HG03575 (cell line): ENCODE measurements around the gene SYT1.

ENCODE experiments used
- ATAC-seq: cut with Tn5 transposase; IDR thresholded peaks from one replicate; pipeline ENCODE4 v1.9.1; 2021; ENCODE audit not compliant: unreplicated experiment, insufficient number of reproducible peaks, low FRiP score; ENCODE audit errors: extremely low read depth

The SYT1 gene

DNA sequence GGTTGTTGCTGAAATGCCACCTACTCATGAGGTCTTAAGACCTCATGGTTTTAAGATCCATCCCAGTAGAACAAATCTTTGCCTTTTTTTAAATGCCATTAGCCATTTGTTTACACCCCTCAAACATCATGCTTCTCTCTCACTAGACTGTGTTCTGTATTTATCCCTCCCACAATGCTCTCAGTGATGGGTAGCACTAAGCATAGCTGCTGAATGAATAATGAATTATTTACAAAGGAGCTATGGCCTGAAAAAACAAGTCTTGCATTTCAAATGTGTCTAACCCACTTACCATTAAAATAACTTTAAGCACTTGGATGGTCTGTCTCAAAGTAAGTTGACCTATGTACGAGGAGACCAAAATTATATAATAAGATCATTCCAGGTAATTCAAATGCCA, 491.6 kb downstream of the SYT1 start:
- no peak for ATAC-seq

DNA sequence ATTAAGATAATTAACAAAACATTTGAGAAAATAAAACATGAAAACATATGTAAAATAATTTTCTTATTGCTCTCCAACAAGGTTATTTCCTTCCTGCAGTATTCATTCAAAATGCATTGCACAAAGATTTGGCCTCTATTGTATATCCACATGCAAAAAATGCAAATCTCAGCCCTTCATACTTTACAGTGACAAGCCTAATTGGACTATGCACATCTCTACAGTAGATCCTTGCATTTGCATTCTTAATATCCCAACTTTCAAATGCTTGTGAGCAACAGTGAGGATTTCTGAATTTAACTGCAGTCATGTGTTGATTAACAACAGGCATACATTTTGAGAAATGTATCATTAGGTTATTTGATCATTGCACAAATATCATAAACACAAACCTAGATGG, 492.5 kb downstream of the SYT1 start:
- ATAC-seq = no peak

DNA sequence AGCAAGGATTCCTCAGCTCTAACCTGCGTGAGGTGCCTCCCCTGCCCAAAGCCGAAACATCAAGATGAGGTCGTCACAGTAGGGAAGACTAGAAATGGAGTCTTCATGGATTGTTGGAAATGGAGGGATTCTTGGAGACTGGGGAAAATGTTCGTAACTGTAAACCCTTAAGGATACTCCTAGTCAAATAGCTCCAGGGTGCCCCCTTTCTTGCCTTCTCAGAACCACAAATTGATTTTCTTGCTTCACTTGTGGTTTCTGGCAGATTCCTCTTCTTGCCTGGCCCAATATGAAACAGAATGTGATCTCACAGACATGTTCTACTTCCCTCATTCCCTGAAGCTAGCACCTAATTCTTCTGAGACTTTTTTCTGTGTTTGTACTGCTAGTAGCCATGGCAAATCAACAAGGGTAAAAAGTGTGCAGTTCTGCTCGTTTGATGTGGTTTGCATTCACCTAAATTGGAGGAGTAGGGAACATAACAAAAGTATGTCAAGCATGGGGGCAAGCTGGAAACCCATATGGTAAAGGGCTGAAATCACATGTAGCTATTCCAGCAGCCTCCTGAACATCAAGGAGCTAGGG, 494.2 kb downstream of the SYT1 start:
- no peak for ATAC-seq

DNA sequence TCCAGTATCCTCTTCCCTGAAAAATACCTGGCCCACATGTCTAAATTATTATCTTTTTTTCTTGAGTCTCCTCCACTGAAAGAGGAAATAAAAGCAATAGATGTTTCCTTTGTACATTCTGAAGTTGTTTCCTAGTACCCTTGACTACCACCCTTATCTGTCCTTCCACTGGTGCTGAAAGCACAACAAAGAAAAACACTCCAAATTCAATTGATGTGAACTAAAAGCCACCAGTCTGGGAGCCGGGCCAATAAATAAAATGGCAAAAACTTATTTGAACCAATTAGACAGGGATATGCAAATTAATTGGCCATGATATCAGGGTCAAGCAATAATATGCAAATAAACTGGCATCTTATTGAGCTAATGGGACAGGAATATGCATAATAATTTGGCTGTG, 495.7 kb downstream of the SYT1 start:
- ATAC-seq = no peak

DNA sequence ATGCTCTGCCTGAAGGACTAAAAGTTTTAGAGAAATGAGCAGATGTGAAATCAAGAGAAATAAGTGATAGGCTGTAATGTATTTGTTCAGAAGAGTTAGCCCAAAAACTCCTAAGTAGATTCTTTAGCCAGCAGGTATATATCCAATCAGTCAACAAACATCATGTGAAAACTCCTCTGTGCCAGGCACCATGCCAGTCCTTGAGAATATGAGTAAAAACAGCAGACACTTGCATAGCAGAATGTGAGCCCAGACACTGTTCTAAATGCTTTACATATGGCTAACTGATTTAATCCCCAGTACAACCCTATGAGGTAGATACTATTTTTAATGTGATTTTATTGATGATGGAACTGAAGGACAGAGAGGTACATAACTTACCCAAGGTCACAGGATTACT, 496.4 kb downstream of the SYT1 start:
- no peak for ATAC-seq

DNA sequence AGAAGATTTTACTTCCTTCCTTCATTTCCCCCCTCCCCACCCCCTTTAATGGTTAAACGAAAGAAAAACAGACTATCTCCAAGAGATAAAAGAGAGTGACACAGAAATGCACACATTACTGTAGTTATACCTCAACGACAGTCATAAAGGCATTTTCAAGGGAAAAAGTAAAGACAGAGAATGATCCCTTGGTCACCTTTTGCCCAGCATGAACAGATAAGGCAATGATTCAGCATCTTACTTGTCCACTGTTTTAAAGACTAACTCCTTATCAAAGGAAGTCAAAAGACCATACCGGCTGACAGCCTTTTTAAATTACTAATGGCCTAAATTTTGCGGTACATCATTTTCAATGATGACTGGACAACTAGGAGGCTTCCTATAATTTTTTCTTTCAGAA, 499.6 kb downstream of the SYT1 start:
- no peak for ATAC-seq

DNA sequence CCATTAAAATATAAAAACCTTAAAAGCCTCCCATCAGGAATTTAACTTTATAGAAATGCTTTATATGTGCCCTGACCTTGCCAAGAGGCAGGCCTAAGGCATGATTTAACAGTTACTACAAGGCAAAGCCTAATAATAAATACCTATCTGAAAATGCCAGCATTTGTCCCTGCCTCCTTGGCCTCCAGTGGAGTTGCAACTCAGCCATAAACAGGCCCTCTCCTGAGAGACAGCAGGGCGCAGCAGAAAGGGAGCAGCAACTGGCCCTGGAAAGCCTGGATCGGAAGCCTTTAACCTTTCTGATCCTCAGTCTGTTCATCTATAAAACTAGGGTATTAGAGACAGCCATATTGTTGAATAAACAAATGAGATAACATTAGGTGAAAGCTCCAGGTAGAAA, 501.8 kb downstream of the SYT1 start:
- no peak for ATAC-seq

DNA sequence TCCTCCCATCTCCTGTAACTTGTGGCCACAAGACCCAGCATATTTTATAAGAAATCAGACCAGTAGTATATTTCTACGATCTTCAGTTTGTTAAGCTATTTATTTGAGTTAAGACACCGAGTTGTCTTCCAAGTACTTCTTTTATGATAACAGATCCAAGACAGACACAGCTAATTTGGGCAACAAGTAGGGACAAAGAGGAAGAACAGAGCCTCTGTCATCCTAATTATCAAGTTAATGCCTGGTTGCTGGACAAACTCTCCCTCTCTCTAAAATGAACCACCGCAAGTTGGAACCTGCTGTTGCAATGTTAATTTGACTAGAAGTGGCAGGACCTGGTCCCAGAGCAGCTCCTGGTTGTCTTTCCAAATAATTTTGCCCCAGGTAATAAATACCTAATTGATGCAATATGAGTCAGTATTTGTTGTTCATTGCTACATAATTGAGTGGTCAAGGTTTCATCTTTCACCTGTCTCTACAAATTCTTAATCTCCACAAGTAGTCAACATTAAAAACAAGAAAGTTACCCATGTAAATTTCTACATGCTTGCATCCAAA, 502.5 kb downstream of the SYT1 start:
- no peak for ATAC-seq

DNA sequence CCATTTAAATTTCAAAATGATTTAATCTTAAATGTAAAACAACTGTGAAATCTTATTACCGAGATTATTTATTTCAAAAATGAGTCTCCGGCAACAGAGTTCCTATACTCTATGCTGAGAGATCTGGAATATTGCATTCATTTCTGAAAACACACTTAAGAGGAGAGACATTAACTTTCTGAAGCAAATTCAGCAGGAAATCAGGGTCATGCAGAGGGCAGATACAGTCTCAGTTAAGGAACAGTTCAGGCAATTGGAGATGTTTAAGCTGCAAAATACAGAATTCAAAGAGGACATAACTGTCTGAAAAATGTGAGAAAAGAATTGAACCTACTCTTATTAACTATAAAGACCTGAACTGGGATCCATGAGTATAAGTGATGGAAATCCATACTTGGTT, 505.4 kb downstream of the SYT1 start:
- no peak for ATAC-seq

DNA sequence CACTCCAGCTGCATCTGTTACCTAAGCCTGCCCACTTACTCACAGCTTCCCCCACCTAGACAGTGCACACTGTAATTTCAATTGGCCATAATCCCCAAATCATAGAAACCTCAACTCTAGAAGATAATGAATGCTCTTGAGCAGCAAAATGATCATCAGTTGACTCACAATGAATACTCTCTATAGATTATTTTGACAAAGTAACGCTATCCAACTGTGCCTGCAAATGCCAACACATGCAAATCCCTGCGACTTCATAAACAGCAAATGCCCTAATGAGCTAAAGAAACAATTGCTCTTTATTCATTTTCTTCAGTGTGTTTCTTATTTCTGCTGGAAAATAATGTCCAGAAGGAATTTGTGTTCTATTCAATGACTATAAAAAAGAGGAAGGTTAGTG, 506.7 kb downstream of the SYT1 start:
- ATAC-seq = no peak

DNA sequence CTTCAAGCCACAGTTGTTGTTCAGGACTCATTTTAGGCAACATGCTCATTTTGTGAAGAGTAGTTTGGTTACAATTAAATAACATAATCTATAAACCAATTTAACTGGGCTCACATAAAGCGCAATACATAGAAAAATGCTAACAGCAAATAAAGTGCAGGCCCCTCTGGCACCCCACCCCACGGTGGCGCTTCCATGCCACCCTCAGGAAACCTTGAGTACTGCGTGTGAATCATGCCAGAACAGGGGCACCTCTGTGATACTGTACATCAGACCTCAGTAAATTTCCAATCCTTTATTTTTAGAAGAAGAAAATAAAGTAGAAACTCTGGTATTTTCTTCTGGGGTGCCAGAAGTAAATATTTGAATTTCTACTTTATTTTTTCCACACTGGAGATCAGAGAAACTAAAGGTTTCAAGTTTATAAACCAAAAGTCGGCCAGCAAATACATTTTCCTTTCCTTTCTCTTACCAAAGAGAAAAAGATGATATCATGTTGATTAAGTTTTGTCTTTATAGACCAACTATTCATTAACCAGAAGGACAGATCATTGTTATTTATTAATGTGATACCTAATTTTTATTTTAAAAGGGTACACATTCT, 509.4 kb downstream of the SYT1 start:
- no peak for ATAC-seq

DNA sequence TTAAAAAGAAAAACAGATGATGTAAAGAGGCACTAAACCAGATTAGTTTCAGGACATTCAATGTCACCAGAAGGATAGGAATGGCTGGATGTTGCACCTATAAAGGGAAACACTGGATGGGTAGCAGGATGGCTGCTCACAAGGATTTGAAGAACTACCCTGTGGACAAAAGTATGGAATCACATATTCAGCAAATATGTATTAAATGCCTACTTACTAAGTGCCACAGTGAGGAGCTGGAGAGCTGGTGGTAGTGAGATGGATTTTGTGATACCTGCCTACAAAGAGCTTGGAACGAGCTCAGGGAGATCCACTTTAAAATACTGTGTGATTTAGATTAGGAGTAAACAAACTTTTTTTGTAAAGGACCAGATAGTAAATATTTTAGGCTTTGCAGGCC, 510.0 kb downstream of the SYT1 start:
- no peak for ATAC-seq

DNA sequence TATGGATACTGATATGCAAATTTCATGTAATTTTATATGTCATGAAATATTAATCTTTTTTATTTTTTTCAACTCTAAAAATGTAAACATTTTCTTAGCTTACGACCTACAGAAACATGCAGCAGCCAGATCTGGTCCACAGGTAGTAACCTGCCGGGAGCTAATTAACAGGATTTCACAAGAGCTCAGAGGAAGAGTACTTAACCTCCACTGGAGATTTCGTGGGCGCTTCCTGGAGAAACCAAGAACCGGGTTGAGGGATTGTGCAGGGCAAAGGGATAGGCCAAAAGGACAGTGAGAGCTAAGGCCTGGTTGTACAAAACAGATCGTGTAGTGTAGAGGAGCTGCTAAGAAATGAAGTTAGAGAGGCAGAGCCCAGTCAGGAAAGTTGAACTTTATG, 510.5 kb downstream of the SYT1 start:
- no peak for ATAC-seq

DNA sequence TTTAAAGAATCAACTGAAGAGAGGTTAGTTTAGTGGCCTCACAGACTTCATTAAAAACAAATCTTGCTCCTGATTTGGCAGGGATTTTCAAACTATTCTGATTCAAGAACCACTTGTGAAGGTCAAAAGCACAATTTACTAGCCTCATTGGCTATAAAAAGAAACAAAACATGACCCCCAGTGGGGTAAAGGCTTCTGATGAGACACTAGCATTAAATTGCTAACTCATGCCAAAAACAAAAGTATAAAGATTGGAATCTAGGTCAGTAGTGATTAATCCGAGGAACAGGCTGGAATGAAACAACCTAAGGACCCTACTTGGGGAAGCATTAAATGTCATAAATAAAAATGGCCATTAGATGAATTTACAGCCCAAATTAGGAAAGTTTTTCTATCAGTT, 513.9 kb downstream of the SYT1 start:
- no peak for ATAC-seq

DNA sequence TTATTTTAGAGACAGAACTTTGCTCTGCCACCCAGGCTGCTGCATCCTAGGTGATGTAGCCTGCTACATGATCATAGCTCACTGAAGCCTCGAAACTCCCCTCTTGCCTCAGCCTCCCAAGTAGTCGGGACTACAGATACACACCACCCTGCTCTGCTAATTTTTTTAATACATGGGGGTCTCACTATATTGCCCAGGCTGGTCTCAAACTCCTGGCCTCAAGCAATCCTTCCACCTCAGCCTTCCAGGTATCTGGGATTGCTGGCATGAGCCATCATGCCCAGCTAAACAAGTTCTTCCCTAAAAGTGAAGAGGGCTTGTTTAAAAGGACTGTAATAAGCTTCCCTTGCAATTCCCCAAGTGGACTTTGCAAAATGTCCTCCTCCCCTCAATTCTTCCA, 515.8 kb downstream of the SYT1 start:
- no peak for ATAC-seq

DNA sequence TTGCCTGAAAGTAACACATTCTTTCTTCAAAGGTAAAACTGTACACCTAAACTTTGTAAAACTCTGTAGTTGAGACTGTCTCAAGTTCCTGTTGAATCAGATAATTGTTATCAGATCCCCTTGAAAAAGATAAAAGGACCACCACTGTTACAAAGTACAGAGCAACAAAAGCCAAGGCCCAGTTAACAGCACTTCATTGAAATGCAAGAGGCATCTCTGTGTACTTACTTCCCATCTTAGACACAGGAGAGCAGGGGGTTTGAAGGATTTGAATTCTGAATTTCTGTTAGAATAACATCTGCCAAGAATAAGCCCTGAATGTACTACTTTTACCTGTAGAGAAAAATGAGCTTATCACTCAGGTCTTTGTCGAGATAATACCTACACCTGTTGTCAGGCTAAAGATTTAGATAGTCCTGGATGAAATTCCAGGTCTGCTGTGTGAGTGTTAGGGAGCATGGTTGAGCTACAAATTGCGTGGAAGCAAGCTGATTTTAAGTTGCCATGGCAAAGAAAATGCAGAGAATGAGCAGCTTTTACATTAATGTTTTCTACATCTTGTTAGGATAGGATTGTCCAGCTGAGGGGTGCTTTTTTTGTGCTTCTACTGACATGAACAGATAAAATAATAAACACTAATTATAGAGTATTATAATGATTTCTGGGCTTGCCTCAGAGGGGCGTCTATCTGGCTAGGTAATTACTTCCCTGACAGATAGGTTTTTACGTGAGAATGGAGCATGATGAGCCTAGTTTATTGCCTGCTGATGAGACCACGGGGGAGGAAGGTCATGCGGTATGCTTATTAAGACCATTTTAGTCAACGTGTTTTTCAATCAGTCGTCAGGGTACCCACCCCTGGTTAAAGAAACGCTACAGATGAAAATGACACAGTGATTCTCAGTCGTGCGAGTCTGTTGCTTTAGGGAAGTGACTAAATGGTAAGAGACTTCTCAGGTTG, 517.0 kb downstream of the SYT1 start:
- no peak for ATAC-seq

DNA sequence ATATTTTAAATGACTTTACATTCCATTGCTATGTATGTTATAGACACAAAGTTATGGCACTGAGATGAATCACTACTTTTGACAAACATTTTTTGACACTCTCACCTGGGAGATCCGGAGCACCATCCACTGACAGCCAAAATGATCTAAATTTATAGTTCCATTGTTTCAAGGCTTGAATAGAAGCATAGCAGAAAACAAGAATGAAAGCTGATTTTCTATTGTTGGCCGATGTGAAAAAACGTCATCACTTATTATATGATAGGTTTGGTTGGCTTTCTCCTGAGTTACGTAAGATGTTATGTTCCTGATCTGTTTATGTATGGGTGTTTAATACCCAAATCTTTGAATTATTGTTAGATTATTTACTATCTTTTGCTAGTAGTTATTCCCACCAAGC, 520.0 kb downstream of the SYT1 start:
- no peak for ATAC-seq

DNA sequence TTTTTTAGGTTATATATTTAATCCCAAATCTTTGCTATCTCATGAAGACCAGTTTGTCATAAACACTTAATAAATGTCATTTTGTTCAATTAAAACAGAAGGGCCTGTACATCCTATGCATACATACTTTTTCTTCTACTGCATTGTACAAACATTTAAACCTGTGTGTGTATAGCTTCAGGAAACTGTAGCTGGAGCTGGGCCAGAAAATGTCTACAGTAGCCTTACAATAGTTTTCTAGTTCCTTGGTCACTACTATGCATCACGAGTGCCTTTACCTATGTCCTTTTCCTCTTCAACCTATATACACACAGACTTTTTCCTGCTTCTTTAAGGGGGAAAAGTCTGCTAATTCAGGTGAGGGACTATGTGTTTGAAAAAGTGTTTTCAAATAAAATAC, 523.4 kb downstream of the SYT1 start:
- ATAC-seq = no peak

DNA sequence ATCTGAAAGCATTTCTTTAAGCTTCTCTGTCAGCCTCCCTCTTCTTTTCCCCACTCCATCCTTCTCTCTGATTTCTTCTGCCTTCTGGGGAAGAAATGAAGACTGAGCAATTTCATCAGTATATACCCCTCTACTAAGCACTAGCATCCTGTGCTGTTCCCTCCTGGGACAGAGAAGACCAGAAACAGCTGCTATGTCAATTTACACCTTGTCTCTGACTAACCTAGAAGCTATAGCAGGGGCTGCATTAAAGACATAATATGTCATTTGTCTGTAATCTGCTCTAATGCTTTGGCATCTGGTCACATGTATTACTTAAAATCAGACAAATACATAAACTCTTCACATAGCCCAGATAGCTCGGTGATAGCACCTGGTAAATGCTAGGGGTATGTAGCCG, 529.3 kb downstream of the SYT1 start:
- ATAC-seq = no peak

DNA sequence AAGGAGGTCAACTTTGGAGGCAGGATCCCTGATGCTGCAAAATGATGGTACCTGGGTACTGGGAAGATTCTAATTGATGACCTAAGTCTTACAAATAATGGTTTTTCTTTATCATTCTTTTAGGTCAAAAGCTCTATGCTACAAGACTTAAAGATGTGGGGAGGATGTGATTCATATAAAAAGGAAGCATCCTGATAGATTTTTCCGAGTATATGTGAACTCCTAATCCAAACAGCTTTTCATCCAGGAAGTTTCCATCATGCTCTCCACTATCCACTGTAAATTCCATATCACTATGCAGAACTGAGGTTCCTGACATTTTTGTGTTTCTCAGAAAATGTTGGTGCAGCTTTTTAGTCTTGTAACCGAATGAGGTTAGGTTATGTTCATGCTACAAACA, 533.0 kb downstream of the SYT1 start:
- no peak for ATAC-seq
